Measurements from ENCODE around the gene DISP3. TPM values are rescaled to one million over a fixed set of nuclear protein-coding genes. Genes with fewer than 3 reads are reported as not detected.

DISP3 gene
- total and polyA plus RNA-seq, 12 donors = 0.04 to 2.8 (median 0.41) TPM; not detected in 1

DNA sequence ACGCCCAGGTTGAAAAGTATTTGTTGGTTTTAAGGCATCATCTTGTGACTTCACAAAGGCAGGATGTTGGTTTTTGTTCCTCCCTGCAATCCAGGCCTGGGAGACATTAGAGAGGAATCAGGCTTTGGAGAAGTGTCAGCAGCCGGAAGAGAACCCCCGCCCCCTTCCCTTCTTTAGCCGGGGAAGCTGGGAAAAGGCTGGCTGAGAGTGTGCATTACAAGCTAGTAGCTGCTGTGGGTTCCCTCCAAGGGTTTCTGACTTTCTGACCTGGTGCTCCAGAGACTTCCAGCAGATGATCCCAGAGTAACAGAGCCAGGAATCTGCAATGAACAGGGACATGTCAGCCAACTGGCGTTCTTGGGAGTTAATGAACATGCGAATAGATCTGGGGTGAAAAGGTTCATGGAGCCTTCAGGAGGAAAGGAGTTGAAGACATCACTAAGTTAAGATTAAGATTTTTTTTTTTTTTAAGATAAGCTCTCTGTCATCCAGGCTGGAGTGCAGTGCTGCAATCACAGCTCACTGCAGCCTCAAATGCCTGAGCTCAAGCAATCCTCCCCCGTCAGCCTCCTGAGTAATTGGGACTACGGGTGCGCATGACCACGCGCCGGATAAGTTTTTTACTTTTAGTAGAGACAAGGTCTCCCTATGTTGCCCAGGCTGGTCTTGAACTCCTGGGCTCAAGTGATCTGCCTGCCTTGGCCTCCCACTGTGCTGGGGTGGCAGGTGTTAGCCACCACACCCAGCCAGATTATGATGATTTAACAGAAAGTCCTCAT is 7.5 kb downstream of the DISP3 start:
- 49 to 74% (median 62%) methylated on average over 7 to 12 of the region's 12 CpGs for WGBS, 4 donors
- Histone ChIP-seq H3K4me1 (replicated peaks in 1 of 2) (no peaks in the 10 kb centered on the region), H3K27ac (no peak overlapping the region), H3K9me3 (replicated peaks in 1 of 3) (no peaks in the 10 kb centered on the region), H3K36me3 (replicated peaks in 1 of 2) (no peaks in the 10 kb centered on the region), H3K4me3 (no peak overlapping the region), H3K27me3 (peaks cover 13% of the 10 kb centered on the region)
- intact Hi-C loops (cut with DNase I) = no loop called here
- TF ChIP-seq POLR2A (IDR thresholded peaks at IDR 0.05) = no peak
- TF ChIP-seq, protein P1, sequence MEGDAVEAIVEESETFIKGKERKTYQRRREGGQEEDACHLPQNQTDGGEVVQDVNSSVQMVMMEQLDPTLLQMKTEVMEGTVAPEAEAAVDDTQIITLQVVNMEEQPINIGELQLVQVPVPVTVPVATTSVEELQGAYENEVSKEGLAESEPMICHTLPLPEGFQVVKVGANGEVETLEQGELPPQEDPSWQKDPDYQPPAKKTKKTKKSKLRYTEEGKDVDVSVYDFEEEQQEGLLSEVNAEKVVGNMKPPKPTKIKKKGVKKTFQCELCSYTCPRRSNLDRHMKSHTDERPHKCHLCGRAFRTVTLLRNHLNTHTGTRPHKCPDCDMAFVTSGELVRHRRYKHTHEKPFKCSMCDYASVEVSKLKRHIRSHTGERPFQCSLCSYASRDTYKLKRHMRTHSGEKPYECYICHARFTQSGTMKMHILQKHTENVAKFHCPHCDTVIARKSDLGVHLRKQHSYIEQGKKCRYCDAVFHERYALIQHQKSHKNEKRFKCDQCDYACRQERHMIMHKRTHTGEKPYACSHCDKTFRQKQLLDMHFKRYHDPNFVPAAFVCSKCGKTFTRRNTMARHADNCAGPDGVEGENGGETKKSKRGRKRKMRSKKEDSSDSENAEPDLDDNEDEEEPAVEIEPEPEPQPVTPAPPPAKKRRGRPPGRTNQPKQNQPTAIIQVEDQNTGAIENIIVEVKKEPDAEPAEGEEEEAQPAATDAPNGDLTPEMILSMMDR (IDR thresholded peaks at IDR 0.05) = no peak
- DNase-seq = no peak

GRCh38 chr1:11487196-11487751 is 8.3 kb downstream of the DISP3 start:
- Histone ChIP-seq H3K9me3 (replicated peaks in 1 of 3) (no peaks in the 10 kb centered on the region), H3K4me3 (no peak overlapping the region), H3K36me3 (replicated peaks in 1 of 2) (no peaks in the 10 kb centered on the region), H3K27me3 (peaks cover 5% of the 10 kb centered on the region), H3K27ac (no peak overlapping the region), H3K4me1 (replicated peaks in 1 of 2) (no peaks in the 10 kb centered on the region)
- no peak for TF ChIP-seq POLR2A (IDR thresholded peaks at IDR 0.05)
- TF ChIP-seq, protein P1 (IDR thresholded peaks at IDR 0.05) = no peak
- WGBS, 4 donors = 44 to 56% (median 49%) methylated on average over 5 to 10 of the region's 10 CpGs
- no peak for DNase-seq
- intact Hi-C loops (cut with DNase I) = no loop called here

- no peak for TF ChIP-seq POLR2A (IDR thresholded peaks at IDR 0.05)
- TF ChIP-seq, protein P1 (IDR thresholded peaks at IDR 0.05) = no peak
- Histone ChIP-seq H3K27ac (no peak overlapping the region), H3K4me3 (no peak overlapping the region), H3K27me3 (no peaks in the 10 kb centered on the region), H3K36me3 (replicated peaks in 1 of 2) (no peaks in the 10 kb centered on the region), H3K9me3 (replicated peaks in 1 of 3) (no peaks in the 10 kb centered on the region), H3K4me1 (replicated peaks in 1 of 2) (no peaks in the 10 kb centered on the region)
- WGBS, 4 donors = 62 to 67% (median 65%) methylated on average over 5 to 9 of the region's 9 CpGs
- DNase-seq = no peak
- intact Hi-C loops (cut with DNase I) = no loop called here
These were observed 9.3 kb downstream of the DISP3 start for GRCh38 chr1:11488201-11488770.

GRCh38 chr1:11488966-11489625 is 10.1 kb downstream of the DISP3 start:
- no peaks in the 10 kb centered on the region for H3K36me3 ChIP-seq (replicated peaks in 1 of 2)
- H3K27me3 ChIP-seq = no peaks in the 10 kb centered on the region
- DNase-seq = no peak
- H3K4me1 ChIP-seq (replicated peaks in 1 of 2) = no peaks in the 10 kb centered on the region
- intact Hi-C loops (cut with DNase I) = no loop called here
- no peak overlapping the region for H3K4me3 ChIP-seq
- WGBS, 4 donors = 63 to 67% (median 66%) methylated on average over 10 to 11 of the region's 11 CpGs
- TF ChIP-seq, protein P1 (IDR thresholded peaks at IDR 0.05) = no peak
- TF ChIP-seq POLR2A (IDR thresholded peaks at IDR 0.05) = no peak
- no peaks in the 10 kb centered on the region for H3K9me3 ChIP-seq (replicated peaks in 1 of 3)
- no peak overlapping the region for H3K27ac ChIP-seq
